Activated T-cell treated with anti-CD3 and anti-CD28 coated beads, Interleukin-2, amount 50 U/mL, for 72 hours (primary cell): ENCODE data around the gene LYPLA2. TPM values are rescaled to one million over a fixed set of nuclear protein-coding genes. Genes with fewer than 3 reads are reported as not detected.
A peak's percentile ranks its signal among the peaks of the same experiment; 100 is the strongest.
"Not testable (repeated sequence)": the region's sequence is repeated elsewhere in the genome, so short reads cannot be mapped to it uniquely, and the experiment has no call there.

Experiments used
- ATAC-seq, 2 donors: fragments of 150-1000 bp; cut with Tn5 transposase; replicated peaks in 1 of 2; 2 replicates each; pipeline ENCODE4 v1.10.0; 2021; ENCODE audit warnings: moderate library complexity in 2 of 2, mild to moderate bottlenecking in 1 of 2
- DNase-seq, 2 donors: peaks; one replicate each; pipeline ENCODE4 v3.0.0; 2021 to 2022; ENCODE audit warnings: mixed read lengths in 1 of 2
- H3K27ac Mint-ChIP-seq: one replicate; pipeline ENCODE4 v1.8.0; 2022; ENCODE audit warnings: mild to moderate bottlenecking, moderate library complexity, mixed read lengths
- H3K27me3 Mint-ChIP-seq: one replicate; pipeline ENCODE4 v1.8.0; 2022; ENCODE audit warnings: low read depth, mixed read lengths
- H3K36me3 Mint-ChIP-seq, 2 donors: one replicate each; pipeline ENCODE4 v1.8.0; 2022; ENCODE audit warnings: mixed read lengths in 2 of 2, mild to moderate bottlenecking in 1 of 2; ENCODE audit not compliant: insufficient read depth in 2 of 2
- H3K4me1 Mint-ChIP-seq: one replicate; pipeline ENCODE4 v1.8.0; 2022; ENCODE audit warnings: low read depth, mixed read lengths
- H3K4me3 Mint-ChIP-seq, 2 donors: one replicate each; pipeline ENCODE4 v1.8.0; 2022; ENCODE audit warnings: mild to moderate bottlenecking in 2 of 2, mixed read lengths in 2 of 2, moderate library complexity in 2 of 2
- H3K9me3 Mint-ChIP-seq, 2 donors: one replicate each; pipeline ENCODE4 v1.8.0; 2022; ENCODE audit warnings: mixed read lengths in 2 of 2
- total RNA-seq, 2 donors: library from RNA; stranded (reverse); gene quantifications; one replicate each; pipeline ENCODE4 v1.2.3, GENCODE V29; 2022

LYPLA2 gene
- total RNA-seq, 2 donors from 2014 or later = 63.4 to 71.5 TPM

- no peaks in the 10 kb centered on the region for H3K27me3 Mint-ChIP-seq
- H3K27ac Mint-ChIP-seq = peak overlapping the region; percentile 98
- ATAC-seq = peak; percentile 30 to 37
- H3K36me3 Mint-ChIP-seq = peaks cover 7 to 18% of the 10 kb centered on the region in 2 donors
- peak overlapping the region; percentile 89 to 94 for H3K4me3 Mint-ChIP-seq
- H3K9me3 Mint-ChIP-seq = no peaks in the 10 kb centered on the region
- DNase-seq = peak; percentile 40 to 45
- peaks cover 29% of the 10 kb centered on the region for H3K4me1 Mint-ChIP-seq
Observed at GRCh38 chr1:23791516-23792047, 637 bp downstream of the LYPLA2 start.

- Mint-ChIP-seq H3K27me3 (no peaks in the 10 kb centered on the region), H3K36me3 (peaks cover 5 to 12% of the 10 kb centered on the region in 2 donors), H3K4me3 (peak overlapping the region; percentile 89 to 94), H3K9me3 (no peaks in the 10 kb centered on the region), H3K27ac (peak overlapping the region; percentile 98), H3K4me1 (peaks cover 29% of the 10 kb centered on the region)
- ATAC-seq = no peak
- DNase-seq = no peak
Observed at GRCh38 chr1:23792151-23792945, 1.4 kb downstream of the LYPLA2 start.

- Mint-ChIP-seq H3K27ac (peak overlapping the region; percentile 50), H3K4me1 (peaks cover 29% of the 10 kb centered on the region), H3K4me3 (peak overlapping the region; percentile 32 to 57), H3K36me3 (peaks cover 5 to 13% of the 10 kb centered on the region in 2 donors), H3K9me3 (no peaks in the 10 kb centered on the region), H3K27me3 (no peaks in the 10 kb centered on the region)
- DNase-seq (peak; percentile 24 to 41), ATAC-seq (no peak)
Observed at GRCh38 chr1:23793018-23793781, 2.3 kb downstream of the LYPLA2 start.

- Mint-ChIP-seq H3K27ac (no peak overlapping the region), H3K9me3 (no peaks in the 10 kb centered on the region), H3K27me3 (no peaks in the 10 kb centered on the region), H3K4me1 (peaks cover 33% of the 10 kb centered on the region), H3K36me3 (peaks cover 5 to 9% of the 10 kb centered on the region in 2 donors), H3K4me3 (no peak overlapping the region)
- ATAC-seq (no peak), DNase-seq (no peak)
Observed at GRCh38 chr1:23793861-23794731, 3.2 kb downstream of the LYPLA2 start.

GRCh38 chr1:23794732-23795182 is 3.8 kb downstream of the LYPLA2 start:
- DNase-seq, H3K36me3 Mint-ChIP-seq, H3K27me3 Mint-ChIP-seq, ATAC-seq, H3K9me3 Mint-ChIP-seq, H3K4me3 Mint-ChIP-seq: not testable (repeated sequence)
- Mint-ChIP-seq H3K4me1 (peaks cover 38% of the 10 kb centered on the region), H3K27ac (peak overlapping the region; percentile 58)

- H3K9me3 Mint-ChIP-seq = no peaks in the 10 kb centered on the region
- H3K4me3 Mint-ChIP-seq = no peak overlapping the region
- H3K4me1 Mint-ChIP-seq = peaks cover 30% of the 10 kb centered on the region
- no peak for DNase-seq
- peaks cover 5% of the 10 kb centered on the region in 2 donors for H3K36me3 Mint-ChIP-seq
- H3K27me3 Mint-ChIP-seq = no peaks in the 10 kb centered on the region
- ATAC-seq = no peak
- peak overlapping the region; percentile 13 for H3K27ac Mint-ChIP-seq
Observed at GRCh38 chr1:23795676-23796465, 4.9 kb downstream of the LYPLA2 start.

- Mint-ChIP-seq H3K27ac (no peak overlapping the region), H3K9me3 (no peaks in the 10 kb centered on the region), H3K27me3 (no peaks in the 10 kb centered on the region), H3K4me1 (peaks cover 26% of the 10 kb centered on the region), H3K36me3 (peaks cover 0 to 3% of the 10 kb centered on the region in 2 donors), H3K4me3 (no peak overlapping the region)
- DNase-seq (no peak), ATAC-seq (no peak)
Observed at GRCh38 chr1:23796466-23797271, 5.7 kb downstream of the LYPLA2 start.

- Mint-ChIP-seq H3K27ac (no peak overlapping the region), H3K9me3 (no peaks in the 10 kb centered on the region), H3K4me3 (no peak overlapping the region), H3K4me1 (peaks cover 20% of the 10 kb centered on the region), H3K36me3 (peaks cover 0 to 3% of the 10 kb centered on the region in 2 donors), H3K27me3 (no peaks in the 10 kb centered on the region)
- no peak for DNase-seq
- ATAC-seq = no peak
Observed at GRCh38 chr1:23797478-23798448, 6.8 kb downstream of the LYPLA2 start.

- Mint-ChIP-seq H3K4me3 (peak overlapping the region; percentile 89 to 94), H3K4me1 (peaks cover 16% of the 10 kb centered on the region), H3K27ac (peak overlapping the region; percentile 42), H3K27me3 (no peaks in the 10 kb centered on the region), H3K36me3 (peaks cover 0 to 3% of the 10 kb centered on the region in 2 donors), H3K9me3 (no peaks in the 10 kb centered on the region)
- ATAC-seq (no peak), DNase-seq (peak in 1 of 2 donors; percentile 32)
Observed at GRCh38 chr1:23798662-23799142, 7.8 kb downstream of the LYPLA2 start.

- Mint-ChIP-seq H3K4me3 (peak overlapping the region; percentile 89 to 94), H3K9me3 (no peaks in the 10 kb centered on the region), H3K36me3 (peaks cover 0 to 3% of the 10 kb centered on the region in 2 donors), H3K4me1 (peaks cover 16% of the 10 kb centered on the region), H3K27ac (peak overlapping the region; percentile 42), H3K27me3 (no peaks in the 10 kb centered on the region)
- DNase-seq (no peak), ATAC-seq (no peak)
Observed at GRCh38 chr1:23799255-23799569, 8.3 kb downstream of the LYPLA2 start.
